HG03432 (cell line): ENCODE results near the gene MARCKS.
"Not testable (repeated sequence)": the region's sequence is repeated elsewhere in the genome, so short reads cannot be mapped to it uniquely, and the experiment has no call there.

Experiments
- ATAC-seq: cut with Tn5 transposase; IDR thresholded peaks from one replicate; pipeline ENCODE4 v1.9.1; 2021; ENCODE audit warnings: mild to moderate bottlenecking, moderate library complexity; ENCODE audit not compliant: unreplicated experiment

Gene MARCKS

GRCh38 chr6:113882336-113883022 lies 25.3 kb downstream of the MARCKS start:
- no peak for ATAC-seq

- ATAC-seq, result no peak
Measured at GRCh38 chr6:113884011-113884410, 26.9 kb downstream of the MARCKS start.

DNA sequence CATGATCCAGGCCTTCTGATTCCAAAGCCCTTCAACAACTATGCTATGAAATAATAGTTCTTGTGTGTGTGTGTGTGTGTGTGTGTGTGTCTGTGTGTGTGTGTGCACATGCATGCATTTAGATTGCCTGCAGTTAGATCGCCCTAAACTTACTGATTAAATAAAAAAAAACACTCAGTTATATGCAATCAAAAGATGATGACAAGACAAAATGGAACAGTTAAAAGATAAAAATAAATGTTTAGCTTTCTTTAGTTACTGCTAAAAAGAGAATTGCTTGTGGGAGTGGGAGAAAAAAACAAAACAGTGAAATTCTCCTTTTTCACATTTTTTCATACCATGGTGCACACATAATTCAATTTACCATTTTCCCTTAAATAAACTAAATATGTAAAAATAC lies 29.4 kb downstream of the MARCKS start:
- no peak for ATAC-seq

DNA sequence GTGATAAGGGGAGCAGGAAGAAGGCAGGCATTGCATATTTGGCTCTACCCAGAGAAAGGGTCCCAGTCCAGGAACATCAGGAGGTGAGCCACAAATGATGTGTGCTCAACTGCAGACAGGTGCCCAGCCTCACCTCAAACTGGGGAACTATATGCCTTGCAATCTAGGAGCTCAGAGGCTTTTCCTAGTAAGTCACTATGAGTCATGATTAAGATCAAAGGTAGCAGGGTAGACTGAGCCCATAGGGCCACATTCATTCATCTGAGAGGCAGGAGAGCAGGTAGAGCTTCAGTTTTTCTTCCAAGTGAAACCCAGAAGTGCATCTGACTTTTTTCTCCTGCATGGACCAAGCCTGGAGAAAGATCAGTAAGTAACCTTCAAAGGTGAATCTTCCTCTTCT lies 31.3 kb downstream of the MARCKS start:
- ATAC-seq, result no peak

DNA sequence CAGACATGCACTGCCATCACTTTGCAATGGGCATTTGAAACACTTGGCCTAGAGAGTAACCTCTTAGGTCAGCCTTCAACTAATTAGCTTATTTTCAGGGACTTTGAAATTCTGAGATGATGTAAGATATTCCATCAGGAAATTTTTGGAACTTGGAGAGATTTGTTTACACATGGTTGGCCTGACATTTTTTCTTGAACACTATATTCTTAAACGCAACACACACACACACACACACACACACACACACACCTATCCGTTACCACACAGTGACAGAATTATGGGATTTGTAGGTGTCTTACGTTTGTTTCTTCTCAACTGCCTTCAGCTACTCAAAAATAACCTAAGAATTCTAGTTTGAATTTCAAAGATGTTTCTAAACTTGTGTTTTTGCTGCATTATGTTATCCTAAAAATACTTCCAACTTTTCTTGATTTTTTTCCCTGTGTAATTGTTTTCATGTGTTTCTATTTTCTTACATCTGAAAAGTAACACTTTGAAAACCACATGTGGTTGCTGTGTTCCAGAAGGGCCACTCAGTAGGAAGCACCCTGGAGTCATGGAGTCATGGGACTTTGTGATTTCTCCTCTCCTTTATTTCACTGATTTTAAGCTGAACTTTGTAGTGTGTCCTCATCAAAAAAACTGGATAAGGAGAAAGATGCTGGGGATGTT lies 31.9 kb downstream of the MARCKS start:
- ATAC-seq, result no peak

GRCh38 chr6:113893451-113893850 lies 36.3 kb downstream of the MARCKS start:
- ATAC-seq, result no peak

DNA sequence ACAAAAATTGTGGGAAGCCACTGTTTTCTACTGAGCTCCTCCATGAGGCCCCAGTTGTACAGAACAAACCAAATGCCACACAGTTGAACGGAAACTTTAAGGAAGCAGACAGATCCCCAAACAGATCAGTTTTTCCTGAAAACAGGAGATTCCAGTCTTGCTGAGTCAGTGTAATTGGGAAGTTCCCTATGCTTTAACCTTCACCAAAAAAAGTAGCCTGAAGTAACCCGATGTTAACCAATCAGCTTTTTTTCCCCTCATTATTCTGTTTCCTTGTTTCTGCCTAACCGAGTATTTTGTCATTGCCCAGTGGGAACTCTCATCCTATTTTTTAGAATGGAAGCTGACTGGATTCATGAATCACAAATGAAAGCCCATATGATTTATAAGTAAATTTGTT lies 36.7 kb downstream of the MARCKS start:
- no peak for ATAC-seq

- ATAC-seq, result no peak
Measured at GRCh38 chr6:113894712-113895674, 37.8 kb downstream of the MARCKS start.

GRCh38 chr6:113901482-113901881 lies 44.3 kb downstream of the MARCKS start:
- ATAC-seq, result no peak

DNA sequence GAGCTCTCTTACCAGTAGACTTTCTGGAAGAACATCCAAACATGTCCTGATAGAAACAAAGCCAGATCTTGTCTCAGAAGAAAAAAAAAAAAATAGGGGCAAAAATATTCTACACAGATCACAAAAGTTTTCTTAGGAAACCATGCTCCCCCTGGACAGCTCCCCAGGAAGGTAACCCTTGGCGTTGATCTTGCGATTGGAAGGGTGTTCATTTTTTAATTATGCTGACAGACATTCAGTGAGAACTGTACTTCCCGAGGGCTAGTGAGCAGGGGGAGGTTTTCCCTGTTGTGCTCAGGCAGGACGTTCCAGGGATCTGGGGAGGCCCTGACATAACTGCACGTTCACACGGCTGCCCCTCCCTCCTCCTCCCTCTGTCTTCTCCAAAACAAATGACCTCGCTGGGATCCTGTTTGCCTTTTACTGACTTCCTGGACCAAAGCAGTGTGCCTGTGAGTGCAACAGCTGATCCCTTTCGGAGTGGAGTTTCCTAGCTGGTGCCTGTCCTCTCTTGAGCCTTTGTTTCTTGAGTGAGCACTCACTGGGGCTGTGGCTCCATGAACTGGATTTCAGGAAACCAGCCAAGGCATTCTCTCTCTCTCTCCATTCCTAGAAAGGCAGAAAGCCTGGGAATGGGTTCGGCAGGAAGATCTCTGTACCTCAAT lies 46.7 kb downstream of the MARCKS start:
- ATAC-seq, result no peak

DNA sequence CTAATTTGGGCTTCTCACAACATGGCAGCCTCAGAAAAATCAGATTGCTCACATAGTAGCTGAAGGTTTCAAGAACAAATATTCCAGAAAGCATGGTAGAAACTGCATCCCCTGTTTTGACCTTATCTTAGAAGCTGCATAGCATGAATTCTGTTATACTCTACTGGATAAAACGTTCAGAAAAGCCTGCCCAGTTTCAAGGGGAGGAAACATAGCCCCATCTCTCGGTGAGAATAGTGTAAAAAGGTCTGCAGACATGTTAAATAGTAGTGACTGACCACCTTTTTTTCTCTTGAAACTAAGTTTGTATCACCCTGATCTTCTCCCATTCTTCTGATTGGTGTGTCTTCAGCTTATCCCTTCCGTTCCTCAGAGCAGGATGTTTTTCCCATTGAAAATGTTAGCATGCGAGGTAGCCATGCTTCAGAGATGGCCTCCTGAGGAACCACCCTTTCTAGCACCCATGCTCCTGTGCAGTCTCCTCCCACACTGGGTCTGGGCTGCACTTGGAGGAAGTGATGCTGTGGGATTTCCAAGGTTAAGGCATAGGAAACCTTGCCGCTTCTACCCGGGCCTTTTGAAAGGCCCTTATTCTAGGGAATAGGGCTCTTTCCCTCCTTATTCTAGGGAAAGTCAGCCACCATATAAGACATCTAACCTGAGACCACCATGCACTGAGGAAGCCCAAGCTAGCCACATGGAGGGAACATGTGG lies 50.1 kb downstream of the MARCKS start:
- no peak for ATAC-seq

DNA sequence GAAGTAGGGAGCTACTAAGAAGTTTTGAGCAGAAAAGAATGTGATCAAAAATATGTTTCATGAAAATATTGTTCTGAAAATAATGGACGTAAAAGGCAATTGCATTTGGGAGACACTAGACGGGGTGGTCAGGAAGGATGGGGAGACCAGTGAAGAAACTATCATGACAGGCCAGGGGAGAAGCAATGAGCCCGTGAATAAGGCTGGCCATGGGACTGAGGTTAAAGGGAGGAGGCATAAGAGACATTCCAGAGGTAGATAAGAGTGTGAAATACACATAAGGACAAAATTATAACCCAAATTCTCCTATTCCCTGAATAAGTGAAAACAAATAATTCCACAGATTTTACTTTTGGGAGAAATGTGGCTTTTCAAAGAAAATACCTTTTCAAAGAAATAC lies 51.7 kb downstream of the MARCKS start:
- no peak for ATAC-seq

GRCh38 chr6:113909224-113909856 lies 52.2 kb downstream of the MARCKS start:
- ATAC-seq, result no peak

GRCh38 chr6:113910285-113910684 lies 53.1 kb downstream of the MARCKS start:
- not testable (repeated sequence) for ATAC-seq
